PC-9 (cell line): ENCODE data around the gene CREB1. TPM values are rescaled to one million over a fixed set of nuclear protein-coding genes. Genes with fewer than 3 reads are reported as not detected.
A peak's percentile ranks its signal among the peaks of the same experiment; 100 is the strongest.

Source experiments
- BruUV-seq: library from RNA; stranded (reverse); fragments of 400-500 nt; replicated peaks from 2 replicates; lab custom pipeline; 2021; lab: Mats Ljungman, UMichigan
- CTCF ChIA-PET: fragments of 300-600 bp; sonication (Branson Sonifier 250); formaldehyde crosslinking; loops from one replicate; lab custom pipeline; 2022; ENCODE audit warnings: antibody characterized with exemption; lab: Charles Lee
- POLR2A ChIA-PET: fragments of 300-600 bp; sonication (Branson Sonifier 250); formaldehyde crosslinking; loops from one replicate; lab custom pipeline; 2022; ENCODE audit warnings: antibody characterized with exemption; ENCODE audit not compliant: unreplicated experiment; lab: Charles Lee
- DNase-seq, 2 experiments: peaks; one replicate each; pipeline versions ENCODE4 v3.0.0 to v3.0.0-alpha.2; 2015 to 2022; ENCODE audit warnings: mixed read lengths in 1 of 2
- H2AFZ ChIP-seq: fragments of 200-600 bp; sonication (generic); 2 replicates; pipeline ENCODE4 v1.8.1; 2017; ENCODE audit warnings: antibody characterized with exemption
- H3F3A ChIP-seq: fragments of 200-600 bp; sonication (generic); 2 replicates; pipeline ENCODE4 v1.8.1; 2017; ENCODE audit warnings: antibody characterized with exemption, mild to moderate bottlenecking, low read depth; ENCODE audit not compliant: insufficient read depth
- H3K27ac ChIP-seq: fragments of 200-600 bp; sonication (generic); 2 replicates; pipeline ENCODE4 v1.6.1; 2016; ENCODE audit warnings: mixed run types
- H3K27me3 ChIP-seq: fragments of 200-600 bp; sonication (generic); 2 replicates; pipeline ENCODE4 v1.6.1; 2016; ENCODE audit warnings: low read depth, mixed run types; ENCODE audit not compliant: insufficient read depth
- H3K36me3 ChIP-seq: fragments of 200-600 bp; sonication (generic); 2 replicates; pipeline ENCODE4 v1.6.1; 2016; ENCODE audit warnings: low read depth, mixed run types
- H3K4me1 ChIP-seq: fragments of 200-600 bp; sonication (generic); replicated peaks from 2 replicates; pipeline ENCODE4 v1.6.1; 2016; ENCODE audit warnings: mixed run types; ENCODE audit not compliant: insufficient read depth
- H3K4me2 ChIP-seq: fragments of 200-600 bp; sonication (generic); 2 replicates; pipeline ENCODE4 v1.6.1; 2017; ENCODE audit warnings: mixed run types
- H3K4me3 ChIP-seq: fragments of 200-600 bp; sonication (generic); 2 replicates; pipeline ENCODE4 v1.6.1; 2016; ENCODE audit warnings: mixed run types
- H3K79me2 ChIP-seq: fragments of 200-600 bp; sonication (generic); 2 replicates; pipeline ENCODE4 v1.6.1; 2017; ENCODE audit warnings: low read depth, mixed run types
- H3K9me2 ChIP-seq: fragments of 200-600 bp; sonication (generic); 2 replicates; pipeline ENCODE4 v1.8.1; 2017; ENCODE audit warnings: mild to moderate bottlenecking; ENCODE audit not compliant: insufficient read depth
- H3K9me3 ChIP-seq: fragments of 200-600 bp; sonication (generic); 2 replicates; pipeline ENCODE4 v1.8.1; 2016; ENCODE audit warnings: low read depth; ENCODE audit not compliant: insufficient read depth
- H4K20me1 ChIP-seq: fragments of 200-600 bp; sonication (generic); 2 replicates; pipeline ENCODE4 v1.8.1; 2017; ENCODE audit not compliant: insufficient read depth
- CTCF ChIP-seq: fragments of 200-600 bp; sonication (generic); conservative IDR thresholded peaks from 2 replicates; pipeline ENCODE4 v1.6.1; 2017; ENCODE audit warnings: mixed run types, antibody characterized with exemption, mild to moderate bottlenecking, moderate library complexity
- EZH2 ChIP-seq: fragments of 200-600 bp; sonication (generic); IDR thresholded peaks from 2 replicates; pipeline ENCODE4 v1.8.0; 2017; ENCODE audit warnings: antibody characterized with exemption, low read depth
- intact Hi-C: fragments of 100-400 bp; cut with micrococcal nuclease; formaldehyde crosslinking; loops from one replicate; pipeline ENCODE4 v1.10.0; 2022; ENCODE audit not compliant: unreplicated experiment
- total RNA-seq: library from RNA; stranded (reverse); gene quantifications from 2 replicates; pipeline ENCODE4 v1.2.3, GENCODE V29; 2021

The CREB1 gene
- total RNA-seq, 1 experiment from 2014 or later, result 42.2 TPM

- TSS peak; percentile 19 for BruUV-seq
- Histone ChIP-seq H3K27me3 (no peaks in the 10 kb centered on the region), H3F3A (peaks cover 28% of the 10 kb centered on the region), H3K36me3 (peaks cover 14% of the 10 kb centered on the region; the same call in 1 of the 2 replicates), H3K4me1 (peaks cover 21% of the 10 kb centered on the region), H3K4me2 (no peak overlapping the region), H3K9me3 (no peaks in the 10 kb centered on the region), H3K79me2 (no peaks in the 10 kb centered on the region), H4K20me1 (no peaks in the 10 kb centered on the region), H2AFZ (no peak overlapping the region), H3K9me2 (no peaks in the 10 kb centered on the region), H3K4me3 (no peak overlapping the region), H3K27ac (peak overlapping the region; percentile 73)
- CTCF ChIA-PET, result no interaction called here
- POLR2A ChIA-PET, result no interaction called here
- no peak for DNase-seq
- TF ChIP-seq EZH2 (no peak), CTCF (no peak)
- intact Hi-C loops, result no loop called here
Observed at GRCh38 chr2:207616185-207616584, 86.4 kb downstream of the CREB1 start.

GRCh38 chr2:207617011-207617671 is 87.4 kb downstream of the CREB1 start:
- H2AFZ ChIP-seq, result no peak overlapping the region
- ChIA-PET POLR2A (interaction anchor here (0.7 to 0.9 kb wide), 2 partner anchors 16 to 135 kb away, joined by 3 to 8 read pairs; no protein-coding TSS in a partner anchor), CTCF (no interaction called here)
- no peaks in the 10 kb centered on the region for H3K9me2 ChIP-seq
- H3K27me3 ChIP-seq, result no peaks in the 10 kb centered on the region
- no peaks in the 10 kb centered on the region for H3K9me3 ChIP-seq
- H3K79me2 ChIP-seq, result peaks cover under 1% of the 10 kb centered on the region; the same call in 1 of the 2 replicates
- no TSS peak for BruUV-seq
- intact Hi-C loops, result no loop called here
- peak; percentile 21 to 64 for DNase-seq
- no peaks in the 10 kb centered on the region for H4K20me1 ChIP-seq
- H3F3A ChIP-seq, result peaks cover 28% of the 10 kb centered on the region
- H3K27ac ChIP-seq, result peak overlapping the region; percentile 73
- H3K36me3 ChIP-seq, result peaks cover 14% of the 10 kb centered on the region; the same call in 1 of the 2 replicates
- H3K4me1 ChIP-seq, result peaks cover 21% of the 10 kb centered on the region
- no peak overlapping the region for H3K4me3 ChIP-seq
- no peak for TF ChIP-seq EZH2
- TF ChIP-seq CTCF, result no peak
- H3K4me2 ChIP-seq, result peak overlapping the region; percentile 26

- Histone ChIP-seq H3K4me2 (no peak overlapping the region), H3K36me3 (0 out of 2 replicates have a peak, but pooled peaks cover 3% of the 10 kb centered on the region), H3K9me3 (no peaks in the 10 kb centered on the region), H3K27ac (no peak overlapping the region), H3K9me2 (no peaks in the 10 kb centered on the region), H2AFZ (no peak overlapping the region), H3K4me1 (peaks cover 29% of the 10 kb centered on the region), H3K27me3 (no peaks in the 10 kb centered on the region), H3F3A (peaks cover 37% of the 10 kb centered on the region), H4K20me1 (no peaks in the 10 kb centered on the region), H3K79me2 (peaks cover 20% of the 10 kb centered on the region), H3K4me3 (no peak overlapping the region)
- POLR2A ChIA-PET, result no interaction called here
- BruUV-seq, result no TSS peak
- intact Hi-C loops, result loop anchor here (10.0 kb wide), 1 partner anchor 455 kb away; no protein-coding TSS in a partner anchor
- CTCF ChIA-PET, result no interaction called here
- TF ChIP-seq EZH2, result no peak
- TF ChIP-seq CTCF, result no peak
- DNase-seq, result no peak
Observed at GRCh38 chr2:207619764-207620203, 90.0 kb downstream of the CREB1 start.
